ENCODE data around the gene PON2.

- no peak for TF ChIP-seq CTCF (IDR thresholded peaks at IDR 0.05)
- TF ChIP-seq POLR2AphosphoS5 (IDR thresholded peaks at IDR 0.05), result no peak
- no peak for TF ChIP-seq POLR2A (IDR thresholded peaks at IDR 0.05)
- no peak for TF ChIP-seq EP300 (IDR thresholded peaks at IDR 0.05)
Observed at GRCh38 chr7:95394370-95394769, 40.5 kb downstream of the PON2 start.
